ENCODE measurements around the gene TMEM92.
"Not testable (repeated sequence)": the region's sequence is repeated elsewhere in the genome, so short reads cannot be mapped to it uniquely, and the experiment has no call there.

Gene TMEM92

GRCh38 chr17:50276588-50277356, 2.5 kb downstream of the TMEM92 start:
- DNase-seq = no peak

GRCh38 chr17:50277357-50277754, 3.1 kb downstream of the TMEM92 start:
- no peak for DNase-seq

- no peak for DNase-seq
Observed at GRCh38 chr17:50278526-50279180, 4.4 kb downstream of the TMEM92 start.

- no peak for DNase-seq
Observed at GRCh38 chr17:50279181-50279526, 4.9 kb downstream of the TMEM92 start.

GRCh38 chr17:50279639-50280038, 5.4 kb downstream of the TMEM92 start:
- no peak for DNase-seq

- no peak for DNase-seq
Observed at GRCh38 chr17:50280068-50280467, 5.8 kb downstream of the TMEM92 start.

GRCh38 chr17:50280801-50281441, 6.7 kb downstream of the TMEM92 start:
- DNase-seq = no peak

- no peak for DNase-seq
Observed at GRCh38 chr17:50281739-50282401, 7.6 kb downstream of the TMEM92 start.

GRCh38 chr17:50283246-50283645, 9.0 kb downstream of the TMEM92 start:
- no peak for DNase-seq

GRCh38 chr17:50283714-50284113, 9.4 kb downstream of the TMEM92 start:
- no peak for DNase-seq

- DNase-seq = no peak
Observed at GRCh38 chr17:50285941-50286340, 11.7 kb downstream of the TMEM92 start.

GRCh38 chr17:50287302-50287701, 13.0 kb downstream of the TMEM92 start:
- DNase-seq = not testable (repeated sequence)

- no peak for DNase-seq
Observed at GRCh38 chr17:50288306-50288705, 14.0 kb downstream of the TMEM92 start.

- no peak for DNase-seq
Observed at GRCh38 chr17:50289278-50289677, 15.0 kb downstream of the TMEM92 start.

GRCh38 chr17:50289991-50290702, 15.9 kb downstream of the TMEM92 start:
- DNase-seq = no peak

GRCh38 chr17:50290933-50291332, 16.7 kb downstream of the TMEM92 start:
- DNase-seq = no peak

GRCh38 chr17:50292465-50292864, 18.2 kb downstream of the TMEM92 start:
- no peak for DNase-seq

GRCh38 chr17:50295021-50295420, 20.8 kb downstream of the TMEM92 start:
- DNase-seq = no peak

- peak; percentile 76 to 79 for DNase-seq
Observed at GRCh38 chr17:50297407-50297865, 23.2 kb downstream of the TMEM92 start.

- DNase-seq = no peak
Observed at GRCh38 chr17:50298018-50298417, 23.8 kb downstream of the TMEM92 start.

- no peak for DNase-seq
Observed at GRCh38 chr17:50299776-50300175, 25.5 kb downstream of the TMEM92 start.

GRCh38 chr17:50300824-50301223, 26.6 kb downstream of the TMEM92 start:
- not testable (repeated sequence) for DNase-seq

Measured in NCI-H2081 (cell line).